WTC11 (cell line): ENCODE results near the gene BRCA1. TPM values are rescaled to one million over a fixed set of nuclear protein-coding genes. Genes with fewer than 3 reads are reported as not detected.

Source experiments
- ATAC-seq: fragments of 200-7000 bp; cut with Tn5 transposase; 2 replicates; pipeline ENCODE4 v1.10.0; 2021; ENCODE audit warnings: mild to moderate bottlenecking, moderate library complexity
- CTCF ChIA-PET: fragments of 300-600 bp; sonication (Branson Sonifier 250); formaldehyde crosslinking; loops from one replicate; lab custom pipeline; 2021; ENCODE audit warnings: antibody characterized with exemption; lab: Charles Lee
- POLR2A ChIA-PET: fragments of 350-600 bp; sonication (Branson Sonifier 250); formaldehyde crosslinking; loops from one replicate; lab custom pipeline; 2021; ENCODE audit warnings: antibody characterized with exemption; lab: Charles Lee
- DNase-seq: peaks from one replicate; pipeline ENCODE4 v3.0.0; 2021; ENCODE audit warnings: low spot score
- H3K27ac Mint-ChIP-seq: 2 replicates; pipeline ENCODE4 v1.8.0; 2021; ENCODE audit warnings: mixed read lengths
- H3K27me3 Mint-ChIP-seq: 2 replicates; pipeline ENCODE4 v1.8.0; 2021; ENCODE audit warnings: low read depth, mild to moderate bottlenecking, moderate library complexity, mixed read lengths
- H3K36me3 Mint-ChIP-seq: 2 replicates; pipeline ENCODE4 v1.8.0; 2021; ENCODE audit warnings: mixed read lengths
- H3K4me1 Mint-ChIP-seq: 2 replicates; pipeline ENCODE4 v1.8.0; 2022; ENCODE audit warnings: mixed read lengths
- H3K4me3 Mint-ChIP-seq: 2 replicates; pipeline ENCODE4 v1.8.0; 2021; ENCODE audit warnings: mild to moderate bottlenecking, moderate library complexity, mixed read lengths
- H3K9me3 Mint-ChIP-seq: 2 replicates; pipeline ENCODE4 v1.8.0; 2021; ENCODE audit warnings: mixed read lengths
- ATF1 ChIP-seq: sonication (generic); formaldehyde crosslinking; IDR thresholded peaks from 2 replicates; pipeline ENCODE4 v1.8.1; 2023; ENCODE audit warnings: mild to moderate bottlenecking, moderate library complexity, missing genetic modification reagents
- ESRRA ChIP-seq: sonication (generic); formaldehyde crosslinking; IDR thresholded peaks from 2 replicates; pipeline ENCODE4 v1.8.1; 2022; ENCODE audit warnings: mild to moderate bottlenecking, missing genetic modification reagents, borderline replicate concordance
- ETV6 ChIP-seq: sonication (generic); formaldehyde crosslinking; IDR thresholded peaks from 2 replicates; pipeline ENCODE4 v1.8.1; 2022; ENCODE audit warnings: mild to moderate bottlenecking, missing genetic modification reagents
- GABPB1 ChIP-seq: sonication (generic); formaldehyde crosslinking; IDR thresholded peaks from 2 replicates; pipeline ENCODE4 v1.8.1; 2023; ENCODE audit warnings: mild to moderate bottlenecking, missing genetic modification reagents
- GTF2I ChIP-seq: fragments of 250-450 bp; sonication (Bioruptor Pico); conservative IDR thresholded peaks from 2 replicates; pipeline ENCODE4 v1.4.0; 2021; ENCODE audit warnings: mild to moderate bottlenecking
- IRF2 ChIP-seq: sonication (generic); formaldehyde crosslinking; IDR thresholded peaks from 2 replicates; pipeline ENCODE4 v1.8.0; 2022; ENCODE audit warnings: low read depth, missing genetic modification reagents, borderline replicate concordance
- NFYB ChIP-seq: sonication (generic); formaldehyde crosslinking; conservative IDR thresholded peaks from 2 replicates; pipeline ENCODE4 v1.8.0; 2022; ENCODE audit warnings: low read depth, missing genetic modification reagents
- NR3C1 ChIP-seq: sonication (generic); formaldehyde crosslinking; conservative IDR thresholded peaks from 2 replicates; pipeline ENCODE4 v1.8.1; 2023; ENCODE audit warnings: low read depth, mild to moderate bottlenecking, missing genetic modification reagents
- PRRX2 ChIP-seq: fragments of 250-450 bp; sonication (Bioruptor Pico); IDR thresholded peaks from 2 replicates; pipeline ENCODE4 v1.8.0; 2021; ENCODE audit warnings: mild to moderate bottlenecking
- ZNF121 ChIP-seq: sonication (generic); formaldehyde crosslinking; IDR thresholded peaks from 2 replicates; pipeline ENCODE4 v1.8.0; 2023; ENCODE audit warnings: missing genetic modification reagents
- ZNF219 ChIP-seq: sonication (generic); formaldehyde crosslinking; IDR thresholded peaks from 2 replicates; pipeline ENCODE4 v1.8.0; 2023; ENCODE audit warnings: missing genetic modification reagents, mild to moderate bottlenecking, borderline replicate concordance
- ZNF416 ChIP-seq: fragments of 250-450 bp; sonication (Bioruptor Pico); IDR thresholded peaks from 2 replicates; pipeline ENCODE4 v1.9.0; 2021; ENCODE audit warnings: mild to moderate bottlenecking, inconsistent platforms
- total RNA-seq: library from RNA; stranded (reverse); gene quantifications from 3 replicates; pipeline ENCODE4 v1.2.3, GENCODE V29; 2021
- TF ChIP-seq, protein P1 (sequence below): fragments of 250-450 bp; sonication (Bioruptor Pico); conservative IDR thresholded peaks from 2 replicates; pipeline ENCODE4 v1.9.0; 2021; ENCODE audit warnings: mild to moderate bottlenecking
- TF ChIP-seq, protein P2 (sequence below): sonication (generic); formaldehyde crosslinking; IDR thresholded peaks from 2 replicates; pipeline ENCODE4 v1.8.1; 2023; ENCODE audit warnings: mild to moderate bottlenecking, missing genetic modification reagents, borderline replicate concordance
- TF ChIP-seq, protein P3 (sequence below): fragments of 250-450 bp; sonication (Bioruptor Pico); IDR thresholded peaks from 2 replicates; pipeline ENCODE4 v1.9.0; 2021; ENCODE audit warnings: mild to moderate bottlenecking, borderline replicate concordance
- TF ChIP-seq, protein P4 (sequence below): sonication (generic); formaldehyde crosslinking; IDR thresholded peaks from 2 replicates; pipeline ENCODE4 v1.8.0; 2023; ENCODE audit warnings: missing genetic modification reagents

The BRCA1 gene
- total RNA-seq, 1 experiment from 2014 or later: 37.8 TPM

DNA sequence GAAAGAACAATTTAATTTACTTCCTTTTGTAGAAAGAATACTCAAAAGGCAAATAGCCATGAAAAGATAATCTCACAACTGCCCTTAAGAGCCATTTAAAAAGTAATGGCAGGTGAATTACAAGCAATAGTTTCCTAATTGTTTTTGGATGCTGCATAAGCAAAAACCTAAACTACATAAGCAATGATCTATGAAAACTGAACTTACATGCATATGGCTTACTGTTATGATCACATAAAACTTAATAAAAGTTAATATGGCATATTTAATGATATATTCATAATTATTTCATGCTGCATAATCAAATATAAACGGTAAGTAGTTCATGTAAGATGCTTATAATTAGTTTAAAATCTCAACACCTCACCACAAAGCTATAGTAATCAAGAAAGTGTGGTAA is 18.6 kb downstream of the BRCA1 start:
- ATAC-seq: no peak
- TF ChIP-seq, protein P1, sequence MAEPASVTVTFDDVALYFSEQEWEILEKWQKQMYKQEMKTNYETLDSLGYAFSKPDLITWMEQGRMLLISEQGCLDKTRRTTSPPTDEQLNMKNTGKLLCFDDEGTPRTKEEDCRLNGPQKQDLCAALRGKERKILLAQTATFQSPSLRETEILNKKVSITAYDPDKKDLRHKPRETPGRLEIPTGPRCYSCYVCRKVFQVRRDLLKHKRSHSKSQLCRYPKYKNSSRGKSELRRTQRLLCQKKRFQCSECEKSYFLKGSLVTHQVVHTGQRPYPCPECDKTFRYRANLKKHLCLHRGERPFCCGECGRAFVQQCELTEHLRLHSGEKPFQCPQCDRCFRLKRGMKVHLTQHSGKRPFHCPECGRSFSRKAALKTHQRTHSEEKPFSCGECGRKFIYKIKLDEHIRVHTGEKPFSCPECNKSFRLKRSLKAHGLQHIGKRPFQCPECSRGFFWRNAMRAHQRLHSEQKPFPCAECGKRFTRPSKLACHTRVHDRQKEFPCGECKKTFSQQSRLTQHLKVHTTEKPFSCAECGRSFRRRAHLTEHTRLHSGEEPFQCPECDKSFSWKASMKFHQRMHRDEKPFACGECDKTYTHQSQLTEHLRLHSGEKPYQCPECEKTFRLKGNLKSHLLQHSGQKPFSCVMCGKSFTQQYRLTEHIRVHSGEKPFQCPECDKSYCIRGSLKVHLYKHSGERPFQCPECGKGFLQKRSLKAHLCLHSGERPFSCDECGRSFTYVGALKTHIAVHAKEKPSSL (CRISPR knock-in tag): no peak
- TF ChIP-seq GABPB1 (no peak), ETV6 (CRISPR knock-in tag) (no peak), ZNF416 (CRISPR knock-in tag) (no peak), GTF2I (CRISPR knock-in tag) (no peak)
- TF ChIP-seq, protein P2, sequence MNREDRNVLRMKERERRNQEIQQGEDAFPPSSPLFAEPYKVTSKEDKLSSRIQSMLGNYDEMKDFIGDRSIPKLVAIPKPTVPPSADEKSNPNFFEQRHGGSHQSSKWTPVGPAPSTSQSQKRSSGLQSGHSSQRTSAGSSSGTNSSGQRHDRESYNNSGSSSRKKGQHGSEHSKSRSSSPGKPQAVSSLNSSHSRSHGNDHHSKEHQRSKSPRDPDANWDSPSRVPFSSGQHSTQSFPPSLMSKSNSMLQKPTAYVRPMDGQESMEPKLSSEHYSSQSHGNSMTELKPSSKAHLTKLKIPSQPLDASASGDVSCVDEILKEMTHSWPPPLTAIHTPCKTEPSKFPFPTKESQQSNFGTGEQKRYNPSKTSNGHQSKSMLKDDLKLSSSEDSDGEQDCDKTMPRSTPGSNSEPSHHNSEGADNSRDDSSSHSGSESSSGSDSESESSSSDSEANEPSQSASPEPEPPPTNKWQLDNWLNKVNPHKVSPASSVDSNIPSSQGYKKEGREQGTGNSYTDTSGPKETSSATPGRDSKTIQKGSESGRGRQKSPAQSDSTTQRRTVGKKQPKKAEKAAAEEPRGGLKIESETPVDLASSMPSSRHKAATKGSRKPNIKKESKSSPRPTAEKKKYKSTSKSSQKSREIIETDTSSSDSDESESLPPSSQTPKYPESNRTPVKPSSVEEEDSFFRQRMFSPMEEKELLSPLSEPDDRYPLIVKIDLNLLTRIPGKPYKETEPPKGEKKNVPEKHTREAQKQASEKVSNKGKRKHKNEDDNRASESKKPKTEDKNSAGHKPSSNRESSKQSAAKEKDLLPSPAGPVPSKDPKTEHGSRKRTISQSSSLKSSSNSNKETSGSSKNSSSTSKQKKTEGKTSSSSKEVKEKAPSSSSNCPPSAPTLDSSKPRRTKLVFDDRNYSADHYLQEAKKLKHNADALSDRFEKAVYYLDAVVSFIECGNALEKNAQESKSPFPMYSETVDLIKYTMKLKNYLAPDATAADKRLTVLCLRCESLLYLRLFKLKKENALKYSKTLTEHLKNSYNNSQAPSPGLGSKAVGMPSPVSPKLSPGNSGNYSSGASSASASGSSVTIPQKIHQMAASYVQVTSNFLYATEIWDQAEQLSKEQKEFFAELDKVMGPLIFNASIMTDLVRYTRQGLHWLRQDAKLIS: no peak
- TF ChIP-seq, protein P3, sequence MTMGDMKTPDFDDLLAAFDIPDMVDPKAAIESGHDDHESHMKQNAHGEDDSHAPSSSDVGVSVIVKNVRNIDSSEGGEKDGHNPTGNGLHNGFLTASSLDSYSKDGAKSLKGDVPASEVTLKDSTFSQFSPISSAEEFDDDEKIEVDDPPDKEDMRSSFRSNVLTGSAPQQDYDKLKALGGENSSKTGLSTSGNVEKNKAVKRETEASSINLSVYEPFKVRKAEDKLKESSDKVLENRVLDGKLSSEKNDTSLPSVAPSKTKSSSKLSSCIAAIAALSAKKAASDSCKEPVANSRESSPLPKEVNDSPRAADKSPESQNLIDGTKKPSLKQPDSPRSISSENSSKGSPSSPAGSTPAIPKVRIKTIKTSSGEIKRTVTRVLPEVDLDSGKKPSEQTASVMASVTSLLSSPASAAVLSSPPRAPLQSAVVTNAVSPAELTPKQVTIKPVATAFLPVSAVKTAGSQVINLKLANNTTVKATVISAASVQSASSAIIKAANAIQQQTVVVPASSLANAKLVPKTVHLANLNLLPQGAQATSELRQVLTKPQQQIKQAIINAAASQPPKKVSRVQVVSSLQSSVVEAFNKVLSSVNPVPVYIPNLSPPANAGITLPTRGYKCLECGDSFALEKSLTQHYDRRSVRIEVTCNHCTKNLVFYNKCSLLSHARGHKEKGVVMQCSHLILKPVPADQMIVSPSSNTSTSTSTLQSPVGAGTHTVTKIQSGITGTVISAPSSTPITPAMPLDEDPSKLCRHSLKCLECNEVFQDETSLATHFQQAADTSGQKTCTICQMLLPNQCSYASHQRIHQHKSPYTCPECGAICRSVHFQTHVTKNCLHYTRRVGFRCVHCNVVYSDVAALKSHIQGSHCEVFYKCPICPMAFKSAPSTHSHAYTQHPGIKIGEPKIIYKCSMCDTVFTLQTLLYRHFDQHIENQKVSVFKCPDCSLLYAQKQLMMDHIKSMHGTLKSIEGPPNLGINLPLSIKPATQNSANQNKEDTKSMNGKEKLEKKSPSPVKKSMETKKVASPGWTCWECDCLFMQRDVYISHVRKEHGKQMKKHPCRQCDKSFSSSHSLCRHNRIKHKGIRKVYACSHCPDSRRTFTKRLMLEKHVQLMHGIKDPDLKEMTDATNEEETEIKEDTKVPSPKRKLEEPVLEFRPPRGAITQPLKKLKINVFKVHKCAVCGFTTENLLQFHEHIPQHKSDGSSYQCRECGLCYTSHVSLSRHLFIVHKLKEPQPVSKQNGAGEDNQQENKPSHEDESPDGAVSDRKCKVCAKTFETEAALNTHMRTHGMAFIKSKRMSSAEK: no peak
- Mint-ChIP-seq H3K4me3 (no peak overlapping the region), H3K27ac (no peak overlapping the region), H3K36me3 (peaks cover 36% of the 10 kb centered on the region), H3K9me3 (no peaks in the 10 kb centered on the region), H3K4me1 (no peaks in the 10 kb centered on the region), H3K27me3 (no peaks in the 10 kb centered on the region)
- ChIA-PET CTCF (no interaction called here), POLR2A (no interaction called here)
- no peak for DNase-seq

DNA sequence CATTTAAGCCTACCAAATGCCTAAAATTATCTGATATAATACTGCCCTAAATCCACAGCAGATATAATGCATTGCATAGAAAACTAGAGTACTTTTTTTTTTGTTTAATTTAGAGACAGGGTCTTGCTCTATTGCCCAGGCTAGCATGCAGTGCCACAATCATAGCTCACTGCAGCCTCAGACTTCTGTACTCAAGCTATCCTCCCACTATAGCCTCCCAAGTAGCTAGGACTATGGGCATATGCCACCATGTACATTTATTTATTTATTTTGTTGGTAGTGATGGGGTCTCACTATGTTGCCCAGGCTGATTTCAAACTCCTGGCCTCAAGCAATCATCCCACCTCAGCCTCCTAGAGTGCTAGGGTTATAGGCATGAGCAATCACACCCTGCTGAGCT is 20.0 kb downstream of the BRCA1 start:
- peak; percentile 57; the same call in 1 of the 2 replicates for TF ChIP-seq ZNF121 (CRISPR knock-in tag)
- TF ChIP-seq ESRRA (CRISPR knock-in tag): no peak
- Mint-ChIP-seq H3K36me3 (peaks cover 34% of the 10 kb centered on the region), H3K4me1 (no peaks in the 10 kb centered on the region), H3K4me3 (no peak overlapping the region), H3K9me3 (no peaks in the 10 kb centered on the region), H3K27ac (no peak overlapping the region), H3K27me3 (no peaks in the 10 kb centered on the region)
- CTCF ChIA-PET: no interaction called here
- POLR2A ChIA-PET: no interaction called here
- ATAC-seq (no peak), DNase-seq (no peak)

DNA sequence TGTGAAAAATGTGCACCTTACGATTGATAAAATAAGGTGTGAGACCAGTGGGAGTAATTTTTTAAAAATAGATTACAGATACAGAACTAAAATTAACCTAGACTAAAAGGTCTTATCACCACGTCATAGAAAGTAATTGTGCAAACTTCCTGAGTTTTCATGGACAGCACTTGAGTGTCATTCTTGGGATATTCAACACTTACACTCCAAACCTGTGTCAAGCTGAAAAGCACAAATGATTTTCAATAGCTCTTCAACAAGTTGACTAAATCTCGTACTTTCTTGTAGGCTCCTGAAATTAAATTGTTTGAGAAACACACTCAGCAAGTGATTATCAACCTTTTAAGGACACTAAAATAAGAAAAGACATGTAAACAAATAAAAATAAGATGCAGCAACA is 20.5 kb downstream of the BRCA1 start:
- no peak overlapping the region for H3K4me3 Mint-ChIP-seq
- ATAC-seq: no peak
- no peaks in the 10 kb centered on the region for H3K4me1 Mint-ChIP-seq
- ChIA-PET POLR2A (no interaction called here), CTCF (no interaction called here)
- no peaks in the 10 kb centered on the region for H3K27me3 Mint-ChIP-seq
- DNase-seq: no peak
- H3K36me3 Mint-ChIP-seq: peaks cover 37% of the 10 kb centered on the region
- no peak overlapping the region for H3K27ac Mint-ChIP-seq
- TF ChIP-seq ATF1 (CRISPR knock-in tag) (no peak), PRRX2 (no peak), ZNF219 (no peak), NR3C1 (CRISPR knock-in tag) (no peak), NFYB (no peak), IRF2 (CRISPR knock-in tag) (no peak)
- TF ChIP-seq, protein P4, sequence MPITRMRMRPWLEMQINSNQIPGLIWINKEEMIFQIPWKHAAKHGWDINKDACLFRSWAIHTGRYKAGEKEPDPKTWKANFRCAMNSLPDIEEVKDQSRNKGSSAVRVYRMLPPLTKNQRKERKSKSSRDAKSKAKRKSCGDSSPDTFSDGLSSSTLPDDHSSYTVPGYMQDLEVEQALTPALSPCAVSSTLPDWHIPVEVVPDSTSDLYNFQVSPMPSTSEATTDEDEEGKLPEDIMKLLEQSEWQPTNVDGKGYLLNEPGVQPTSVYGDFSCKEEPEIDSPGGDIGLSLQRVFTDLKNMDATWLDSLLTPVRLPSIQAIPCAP: no peak
- TF ChIP-seq, protein P1 (CRISPR knock-in tag): no peak
- H3K9me3 Mint-ChIP-seq: no peaks in the 10 kb centered on the region
